HCT116 (cell line): Measurements from ENCODE around the gene TASP1. TPM values are rescaled to one million over a fixed set of nuclear protein-coding genes. Genes with fewer than 3 reads are reported as not detected.

Experiments used
- ATAC-seq: fragments of 200-7000 bp; cut with Tn5 transposase; 2 replicates; pipeline ENCODE4 v1.9.1; 2020; ENCODE audit warnings: mild to moderate bottlenecking, moderate library complexity
- BruUV-seq: library from RNA; stranded (reverse); fragments of 400-500 nt; replicated peaks from 2 replicates; lab custom pipeline; 2021; lab: Mats Ljungman, UMichigan
- CTCF ChIA-PET: fragments of 300-600 bp; sonication (Branson Sonifier 250); formaldehyde crosslinking; loops from one replicate; lab custom pipeline; 2021; ENCODE audit warnings: antibody characterized with exemption; lab: Charles Lee
- POLR2A ChIA-PET: fragments of 300-600, 350-600 bp; sonication (Branson Sonifier 250); formaldehyde crosslinking; loops from one replicate; lab custom pipeline; 2021; ENCODE audit warnings: antibody characterized with exemption; lab: Charles Lee
- RAD21 ChIA-PET, 2 experiments: fragments of 300-600 bp; sonication (Branson Sonifier 250); formaldehyde crosslinking; loops; one replicate each; lab custom pipeline; 2023; ENCODE audit warnings: low total read pairs in 2 of 2; ENCODE audit not compliant: uncharacterized antibody in 2 of 2, unreplicated experiment in 2 of 2, low non-redundant PET in 1 of 2; lab: Charles Lee
- DNase-seq: peaks from one replicate; pipeline ENCODE4 v3.0.0-alpha.2; 2010; ENCODE audit warnings: low read depth, low spot score
- H2AFZ ChIP-seq: fragments of 200-600 bp; shearing (Covaris generic), sonication (generic); 2 replicates; pipeline ENCODE4 v1.6.1; 2017; ENCODE audit warnings: low read depth, mixed run types, mixed read lengths, antibody characterized with exemption, low read length; ENCODE audit not compliant: poor library complexity, severe bottlenecking
- H3K27ac ChIP-seq: 2 replicates; pipeline ENCODE4 v1.5.1; 2012; ENCODE audit warnings: low read depth, low read length
- H3K27me3 ChIP-seq: fragments of 200-600 bp; sonication (generic); 2 replicates; pipeline ENCODE4 v1.6.1; 2016; ENCODE audit warnings: mixed run types, low read length, mixed read lengths; ENCODE audit not compliant: insufficient read depth
- H3K36me3 ChIP-seq, 2 experiments: fragments of 200-500 bp in 1 of 2; fragments of 200-600 bp in 1 of 2; sonication (Bioruptor generic) in 1 of 2; sonication (generic) in 1 of 2; 2 replicates each; pipeline versions ENCODE4 v1.5.1 to v1.6.1; 2014 to 2016; ENCODE audit warnings: low read length in 2 of 2, inconsistent platforms in 1 of 2, mixed read lengths in 1 of 2, mixed run types in 1 of 2; ENCODE audit not compliant: insufficient read depth in 2 of 2, control insufficient read depth in 1 of 2
- H3K4me1 ChIP-seq, 2 experiments: fragments of 200-600 bp in 1 of 2; sonication (generic) in 1 of 2; 2 replicates each; pipeline versions ENCODE4 v1.5.1 to v1.6.1; 2012 to 2017; ENCODE audit warnings: low read length in 2 of 2, inconsistent platforms in 1 of 2, mild to moderate bottlenecking in 1 of 2, mixed read lengths in 1 of 2, mixed run types in 1 of 2, moderate library complexity in 1 of 2; ENCODE audit not compliant: insufficient read depth in 2 of 2, control insufficient read depth in 1 of 2
- H3K4me2 ChIP-seq: fragments of 200-600 bp; sonication (generic); 2 replicates; pipeline ENCODE4 v1.6.1; 2017; ENCODE audit warnings: mixed run types, low read length, mixed read lengths
- H3K4me3 ChIP-seq, 2 experiments: fragments of 200-600 bp in 1 of 2; sonication (generic) in 1 of 2; replicated peaks in 1 of 2; 2 replicates each; pipeline ENCODE4 v1.5.1; 2011 to 2016; ENCODE audit warnings: low read length in 2 of 2, control low read depth in 1 of 2, low read depth in 1 of 2, mild to moderate bottlenecking in 1 of 2, mixed read lengths in 1 of 2, mixed run types in 1 of 2
- H3K79me2 ChIP-seq: fragments of 200-600 bp; sonication (generic); 2 replicates; pipeline ENCODE4 v1.6.1; 2017; ENCODE audit warnings: mild to moderate bottlenecking, mixed run types, low read length, moderate library complexity, mixed read lengths; ENCODE audit not compliant: insufficient read depth
- H3K9ac ChIP-seq: fragments of 200-600 bp; sonication (generic); 2 replicates; pipeline ENCODE4 v1.6.1; 2016; ENCODE audit warnings: low read length, mixed read lengths
- H3K9me2 ChIP-seq: fragments of 200-600 bp; sonication (generic), shearing (Covaris generic); 2 replicates; pipeline ENCODE4 v1.6.1; 2017; ENCODE audit warnings: mixed run types, mild to moderate bottlenecking, moderate library complexity; ENCODE audit not compliant: insufficient read depth
- H3K9me3 ChIP-seq, 2 experiments: fragments of 200-500 bp in 1 of 2; fragments of 200-600 bp in 1 of 2; sonication (Bioruptor generic) in 1 of 2; sonication (generic) in 1 of 2; 2 replicates each; pipeline ENCODE4 v1.6.1; 2014 to 2017; ENCODE audit warnings: low read length in 2 of 2, mixed read lengths in 2 of 2, inconsistent platforms in 1 of 2, low read depth in 1 of 2, mild to moderate bottlenecking in 1 of 2, mixed run types in 1 of 2, moderate library complexity in 1 of 2; ENCODE audit not compliant: control insufficient read depth in 1 of 2, insufficient read depth in 1 of 2
- H4K20me1 ChIP-seq: fragments of 200-600 bp; sonication (generic), shearing (Covaris generic); 2 replicates; pipeline ENCODE4 v1.6.1; 2017; ENCODE audit warnings: mixed run types, mild to moderate bottlenecking, moderate library complexity; ENCODE audit not compliant: insufficient read depth
- EGR1 ChIP-seq: IDR thresholded peaks from 2 replicates; pipeline ENCODE4 v1.6.1; 2012; ENCODE audit warnings: low read depth
- ELF1 ChIP-seq: IDR thresholded peaks from 2 replicates; pipeline ENCODE4 v1.6.1; 2012; ENCODE audit warnings: low read depth, borderline replicate concordance
- EZH2 ChIP-seq: fragments of 200-600 bp; sonication (generic); IDR thresholded peaks from 2 replicates; pipeline ENCODE4 v1.6.1; 2017; ENCODE audit warnings: antibody characterized with exemption, mixed run types
- POLR2A ChIP-seq: IDR thresholded peaks from 2 replicates; pipeline ENCODE4 v1.7.0; 2011; ENCODE audit warnings: borderline replicate concordance; ENCODE audit not compliant: insufficient read depth, insufficient read length; ENCODE audit errors: extremely low read depth
- POLR2AphosphoS5 ChIP-seq: IDR thresholded peaks from 2 replicates; pipeline ENCODE4 v1.6.1; 2011; ENCODE audit warnings: mild to moderate bottlenecking, low read depth, low read length, moderate library complexity
- RAD21 ChIP-seq: IDR thresholded peaks from 2 replicates; pipeline ENCODE4 v1.6.1; 2012; ENCODE audit warnings: low read depth, mild to moderate bottlenecking
- SIN3A ChIP-seq: IDR thresholded peaks from 2 replicates; pipeline ENCODE4 v1.6.1; 2012; ENCODE audit warnings: low read depth
- SRF ChIP-seq: IDR thresholded peaks from 2 replicates; pipeline ENCODE4 v1.6.1; 2012; ENCODE audit warnings: low read depth
- TCF7L2 ChIP-seq: IDR thresholded peaks from 2 replicates; pipeline ENCODE4 v1.7.0; 2011; ENCODE audit warnings: borderline replicate concordance, inconsistent platforms; ENCODE audit not compliant: insufficient read depth, insufficient read length; ENCODE audit errors: extremely low read depth
- YY1 ChIP-seq: IDR thresholded peaks from 2 replicates; pipeline ENCODE4 v1.6.1; 2011; ENCODE audit warnings: low read length, low read depth, moderate library complexity, mild to moderate bottlenecking; ENCODE audit not compliant: insufficient replicate concordance; ENCODE audit errors: extremely low read depth
- ZBTB33 ChIP-seq: IDR thresholded peaks from 2 replicates; pipeline ENCODE4 v1.6.1; 2011; ENCODE audit warnings: mild to moderate bottlenecking, low read length, moderate library complexity; ENCODE audit not compliant: insufficient replicate concordance; ENCODE audit errors: extremely low read depth
- ZNF274 ChIP-seq: fragments of 200-500 bp; sonication (Bioruptor generic); IDR thresholded peaks from 2 replicates; pipeline ENCODE4 v1.6.1; 2014; ENCODE audit warnings: mild to moderate bottlenecking, low read depth, low read length, inconsistent platforms
- intact Hi-C: fragments of 100-400 bp; cut with micrococcal nuclease; formaldehyde crosslinking; loops from 2 replicates; pipeline ENCODE4 v1.10.0; 2022
- total RNA-seq: library from RNA; stranded (reverse); gene quantifications from one replicate; pipeline ENCODE4 v1.2.1, GENCODE V29; 2021; ENCODE audit not compliant: unreplicated experiment

Gene TASP1
- total RNA-seq, 1 experiment from 2014 or later, result 19.1 TPM

- Histone ChIP-seq H3K27ac (no peak overlapping the region), H3K4me3 (no peak overlapping the region), H3K9me3 (no peaks in the 10 kb centered on the region), H2AFZ (no peak overlapping the region), H3K36me3 (no peaks in the 10 kb centered on the region), H3K4me1 (peaks cover 4 to 14% of the 10 kb centered on the region in 2 experiments; a peak in 3 of 4 replicates)
- BruUV-seq, result no TSS peak
- DNase-seq, result no peak
- ChIA-PET POLR2A (no interaction called here), CTCF (no interaction called here)
- no peak for TF ChIP-seq SRF
- no peak for TF ChIP-seq ELF1
- TF ChIP-seq POLR2A, result no peak
- no peak for TF ChIP-seq YY1
- no peak for TF ChIP-seq ZBTB33
- no peak for TF ChIP-seq EGR1
- TF ChIP-seq SIN3A, result no peak
- TF ChIP-seq POLR2AphosphoS5, result no peak
- no peak for TF ChIP-seq TCF7L2
- no peak for TF ChIP-seq RAD21
- TF ChIP-seq ZNF274, result no peak
- TF ChIP-seq EZH2, result no peak
- TF ChIP-seq, all 23 proteins: peak for 0
- RAD21 ChIA-PET, result no interaction called here
- no peaks in the 10 kb centered on the region for H4K20me1 ChIP-seq
- H3K79me2 ChIP-seq, result no peaks in the 10 kb centered on the region
- H3K27me3 ChIP-seq, result no peaks in the 10 kb centered on the region
- ATAC-seq, result no peak
- intact Hi-C loops, result no loop called here
- no peak overlapping the region for H3K4me2 ChIP-seq
- H3K9ac ChIP-seq, result no peak overlapping the region
- H3K9me2 ChIP-seq, result no peaks in the 10 kb centered on the region
These were observed 22.4 kb upstream of the TASP1 start for GRCh38 chr20:13661070-13661685.
